Stomach (tissue), 4 donors: Measurements from ENCODE around the gene TBCEL.

Source experiments
- CTCF ChIP-seq, 7 experiments: fragments of 450-650 bp in 4 of 7; fragments of 200-600 bp in 3 of 7; sonication (generic) in 3 of 7; IDR thresholded peaks; one replicate each; pipeline ENCODE4 v1.5.1; 2016 to 2019; ENCODE audit warnings: antibody characterized with exemption in 7 of 7, control low read depth in 2 of 7, mild to moderate bottlenecking in 1 of 7
- EP300 ChIP-seq: sonication (generic); formaldehyde crosslinking; IDR thresholded peaks from one replicate; pipeline ENCODE4 v1.6.1; 2017; ENCODE audit warnings: antibody characterized with exemption
- POLR2A ChIP-seq, 4 donors: fragments of 450-650 bp; IDR thresholded peaks; one replicate each; pipeline ENCODE4 v1.6.1; 2016; ENCODE audit warnings: antibody characterized with exemption in 4 of 4, control low read depth in 2 of 4, mild to moderate bottlenecking in 1 of 4, moderate library complexity in 1 of 4
- POLR2AphosphoS5 ChIP-seq, 3 donors: sonication (generic); formaldehyde crosslinking; IDR thresholded peaks; one replicate each; pipeline ENCODE4 v1.6.1; 2016; ENCODE audit warnings: antibody characterized with exemption in 3 of 3

GRCh38 chr11:121113611-121114010 lies 89.7 kb downstream of the TBCEL start:
- TF ChIP-seq CTCF (IDR thresholded peaks at IDR 0.05) (no peak), POLR2A (IDR thresholded peaks at IDR 0.05) (no peak), EP300 (no peak), POLR2AphosphoS5 (IDR thresholded peaks at IDR 0.05) (no peak)
